Suppressor macrophage treated with lipopolysaccharide for 4 hours (primary cell): ENCODE measurements around the gene MYH15.
A peak's percentile ranks its signal among the peaks of the same experiment; 100 is the strongest.

Experiments used
- DNase-seq: peaks from one replicate; pipeline ENCODE4 v3.0.0-alpha.2; 2020

The MYH15 gene

DNA sequence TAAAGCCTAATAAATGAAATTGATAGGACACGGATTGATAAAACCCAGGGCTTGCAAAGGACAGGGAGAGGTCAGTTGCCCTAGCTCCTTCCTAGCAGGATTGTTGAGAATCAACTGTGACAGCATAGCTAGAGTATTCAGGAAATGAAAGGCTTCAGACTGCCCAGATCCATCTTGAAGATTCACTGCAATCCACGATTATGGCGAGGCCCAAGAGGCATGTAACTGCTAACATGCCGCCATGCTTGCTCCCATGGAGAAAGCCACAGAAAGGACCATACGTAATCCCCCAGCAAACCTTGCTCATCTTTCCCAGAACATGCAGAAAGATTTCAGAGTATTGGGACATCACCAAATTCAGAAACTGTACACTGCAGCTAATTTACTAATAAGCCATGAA is 41.3 kb downstream of the MYH15 start:
- no peak for DNase-seq

DNA sequence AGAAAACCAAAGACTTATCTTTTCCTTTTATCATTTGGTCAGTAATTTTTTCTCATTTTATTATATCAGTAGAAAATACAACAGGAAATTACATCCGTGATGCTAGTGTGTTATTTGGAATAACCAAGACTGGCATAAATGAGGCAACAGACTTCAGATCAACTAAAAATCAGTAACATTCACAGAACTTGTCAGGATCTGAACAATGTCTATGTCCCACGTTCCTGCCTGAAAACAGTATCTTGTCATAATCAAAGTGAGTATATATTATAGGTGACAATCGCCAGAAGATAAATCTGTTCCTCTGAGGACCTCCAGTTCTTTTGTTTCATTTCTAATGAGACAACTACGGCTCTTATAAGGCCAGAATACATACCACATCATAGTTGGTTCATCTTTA is 41.8 kb downstream of the MYH15 start:
- DNase-seq = no peak

DNA sequence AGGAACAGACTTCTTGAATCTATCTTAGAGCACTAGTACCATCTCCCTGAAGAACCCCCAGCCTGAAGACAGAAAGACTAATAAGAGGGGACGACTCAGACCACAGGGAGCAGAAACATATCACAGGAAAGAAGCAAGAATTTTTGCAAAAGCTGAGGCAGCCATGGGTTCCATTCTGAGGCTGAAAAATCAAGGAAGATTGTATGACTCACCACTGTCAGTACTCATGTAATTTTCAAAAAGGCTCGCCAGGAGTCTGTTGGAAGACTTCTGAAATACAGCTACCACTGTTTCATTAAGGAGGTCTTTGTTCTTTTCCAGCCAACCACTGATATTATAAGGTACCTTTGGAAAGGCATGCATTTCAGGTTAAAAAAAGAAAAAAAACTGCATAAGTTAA is 47.5 kb downstream of the MYH15 start:
- DNase-seq = no peak

- no peak for DNase-seq
Measured at GRCh38 chr3:108461661-108462111, 48.7 kb downstream of the MYH15 start.

- no peak for DNase-seq
Measured at GRCh38 chr3:108459225-108459624, 51.2 kb downstream of the MYH15 start.

- no peak for DNase-seq
Measured at GRCh38 chr3:108455212-108455705, 55.1 kb downstream of the MYH15 start.

GRCh38 chr3:108453565-108453964 is 56.8 kb downstream of the MYH15 start:
- no peak for DNase-seq

DNA sequence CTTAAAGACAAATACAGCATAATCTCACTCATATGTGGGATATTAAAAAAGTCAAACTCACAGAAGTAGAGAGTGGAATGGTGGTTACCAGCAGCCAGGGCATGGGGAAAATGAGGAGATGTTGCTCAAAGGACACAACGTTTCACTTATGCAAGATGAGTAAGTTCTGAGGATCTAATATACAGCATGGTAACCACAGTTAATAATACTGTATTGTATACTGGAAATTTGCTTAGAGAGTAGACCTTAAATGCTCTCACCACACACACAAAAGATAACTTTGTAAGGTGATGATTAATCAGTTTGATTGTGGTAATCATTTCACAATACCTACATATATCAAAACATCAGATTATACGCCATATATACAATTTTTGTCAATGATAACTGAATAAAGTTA is 60.0 kb downstream of the MYH15 start:
- DNase-seq = no peak

GRCh38 chr3:108448593-108448992 is 61.8 kb downstream of the MYH15 start:
- DNase-seq = no peak

GRCh38 chr3:108447096-108447847 is 63.1 kb downstream of the MYH15 start:
- no peak for DNase-seq

- DNase-seq = no peak
Measured at GRCh38 chr3:108442281-108442680, 68.1 kb downstream of the MYH15 start.

DNA sequence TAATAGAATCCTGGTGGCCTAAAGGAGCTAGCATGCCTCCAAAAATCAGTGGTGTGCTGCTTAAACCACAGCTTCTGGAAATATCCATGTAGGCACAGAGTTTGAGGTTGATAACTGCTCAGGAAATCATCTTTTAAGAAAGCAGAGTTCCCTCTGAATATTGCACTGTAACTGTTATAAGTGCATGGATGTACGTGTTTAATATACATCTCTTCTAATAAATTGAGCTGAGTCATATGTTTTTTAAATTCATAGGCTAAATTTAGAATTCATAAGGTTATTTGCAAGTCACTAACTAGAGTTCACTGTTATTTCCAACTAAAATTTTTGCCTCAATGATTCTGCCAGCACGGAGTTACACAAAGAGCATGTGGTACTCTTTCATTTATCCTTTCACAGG is 68.9 kb downstream of the MYH15 start:
- DNase-seq = no peak

DNA sequence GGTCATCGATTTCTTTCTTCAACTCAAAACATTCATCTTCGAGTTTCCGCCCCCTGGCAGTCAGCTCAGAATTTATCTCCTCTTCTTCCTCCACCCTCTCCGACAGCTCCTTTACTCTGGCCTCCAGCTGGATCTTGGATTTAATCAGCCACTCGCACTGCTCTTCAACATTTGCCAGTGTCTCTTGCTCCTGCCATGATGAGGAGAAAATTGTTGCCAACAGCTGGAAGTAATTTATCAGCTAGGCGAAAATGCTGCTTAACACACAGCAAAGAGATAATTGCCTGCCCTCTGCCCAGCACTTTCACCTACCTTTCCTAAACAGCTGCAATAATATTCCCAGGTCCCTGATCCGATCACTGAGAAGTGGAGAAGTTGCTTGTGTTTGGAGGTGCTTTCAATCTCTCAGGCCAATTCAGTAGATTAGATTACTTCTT is 69.3 kb downstream of the MYH15 start:
- DNase-seq = no peak

- no peak for DNase-seq
Measured at GRCh38 chr3:108438542-108438941, 71.9 kb downstream of the MYH15 start.

GRCh38 chr3:108437439-108437838 is 73.0 kb downstream of the MYH15 start:
- no peak for DNase-seq

DNA sequence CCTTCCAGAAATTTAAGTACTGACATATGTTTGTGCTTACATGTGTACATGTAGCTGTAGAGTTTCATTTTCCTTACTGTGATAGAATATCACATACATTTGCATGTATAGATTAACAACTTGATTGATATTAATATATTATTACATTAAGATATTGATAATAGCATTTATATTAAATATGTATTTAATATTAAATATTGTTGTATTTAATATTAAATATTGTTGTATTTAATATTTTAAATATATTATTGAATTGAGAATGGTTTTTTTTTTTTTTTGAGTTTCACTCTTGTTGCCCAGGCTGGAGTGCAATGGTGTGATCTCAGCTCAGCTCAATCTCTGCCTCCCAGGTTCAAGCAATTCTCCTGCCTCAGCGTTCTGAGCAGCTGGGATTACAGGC is 76.5 kb downstream of the MYH15 start:
- no peak for DNase-seq

DNA sequence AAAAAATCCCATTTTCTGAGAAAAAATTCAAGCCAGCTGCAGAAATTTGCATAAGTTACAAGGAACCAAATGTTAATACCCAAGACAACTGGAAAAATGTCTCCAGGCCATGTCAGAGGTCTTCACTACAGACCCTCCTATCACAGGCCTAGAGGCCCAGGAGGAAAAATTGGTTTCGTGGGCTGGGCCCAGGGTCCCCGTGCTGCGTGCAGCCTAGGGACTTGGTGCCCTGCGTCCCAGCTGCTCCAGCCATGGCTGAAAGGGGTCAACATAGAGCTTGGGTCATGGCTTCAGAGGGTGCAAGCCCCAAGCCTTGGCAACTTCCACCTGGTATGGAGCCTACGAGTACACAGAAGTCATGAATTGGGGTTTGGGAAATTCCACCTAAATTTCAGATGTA is 78.0 kb downstream of the MYH15 start:
- no peak for DNase-seq

GRCh38 chr3:108430540-108430939 is 79.9 kb downstream of the MYH15 start:
- no peak for DNase-seq

DNA sequence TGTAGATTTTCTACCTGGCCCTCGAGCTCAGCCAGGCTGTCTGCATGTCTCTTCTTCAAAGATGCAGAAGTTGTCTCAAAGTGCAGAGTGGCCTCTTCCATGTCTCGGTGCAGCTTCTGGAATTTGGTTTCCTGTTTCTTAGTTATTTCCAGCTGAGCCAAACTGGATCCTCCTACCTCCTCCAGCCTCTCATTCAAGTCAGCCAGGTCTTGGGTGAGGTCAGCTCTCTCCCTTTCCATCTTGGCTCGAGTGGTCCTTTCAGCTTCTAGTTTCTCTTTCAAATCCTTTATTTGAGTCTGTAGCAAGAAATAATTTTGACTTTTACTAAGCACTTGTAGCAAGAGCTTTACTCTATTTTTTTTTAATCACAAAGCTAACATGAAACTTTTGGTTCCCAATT is 81.8 kb downstream of the MYH15 start:
- DNase-seq = peak; percentile 34

DNA sequence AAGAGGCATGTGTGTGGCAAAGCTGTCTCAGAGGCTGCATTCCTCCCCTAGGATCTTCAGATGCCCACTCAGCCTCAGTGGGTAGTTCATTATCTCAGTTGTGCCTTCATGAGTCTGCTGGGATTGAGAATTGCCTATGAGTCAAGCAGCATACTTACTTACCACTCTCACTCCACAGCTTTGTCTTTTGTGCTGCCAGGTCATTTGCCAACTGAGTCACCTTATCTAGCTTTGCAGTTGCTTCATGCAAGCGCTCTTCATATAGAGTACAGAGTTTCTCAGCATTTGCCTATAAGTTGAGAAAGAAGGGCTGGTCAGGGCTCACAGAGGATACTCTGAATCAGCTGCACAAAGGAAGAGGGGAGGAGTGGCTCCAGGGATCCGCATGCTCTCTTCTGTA is 89.5 kb downstream of the MYH15 start:
- no peak for DNase-seq

DNA sequence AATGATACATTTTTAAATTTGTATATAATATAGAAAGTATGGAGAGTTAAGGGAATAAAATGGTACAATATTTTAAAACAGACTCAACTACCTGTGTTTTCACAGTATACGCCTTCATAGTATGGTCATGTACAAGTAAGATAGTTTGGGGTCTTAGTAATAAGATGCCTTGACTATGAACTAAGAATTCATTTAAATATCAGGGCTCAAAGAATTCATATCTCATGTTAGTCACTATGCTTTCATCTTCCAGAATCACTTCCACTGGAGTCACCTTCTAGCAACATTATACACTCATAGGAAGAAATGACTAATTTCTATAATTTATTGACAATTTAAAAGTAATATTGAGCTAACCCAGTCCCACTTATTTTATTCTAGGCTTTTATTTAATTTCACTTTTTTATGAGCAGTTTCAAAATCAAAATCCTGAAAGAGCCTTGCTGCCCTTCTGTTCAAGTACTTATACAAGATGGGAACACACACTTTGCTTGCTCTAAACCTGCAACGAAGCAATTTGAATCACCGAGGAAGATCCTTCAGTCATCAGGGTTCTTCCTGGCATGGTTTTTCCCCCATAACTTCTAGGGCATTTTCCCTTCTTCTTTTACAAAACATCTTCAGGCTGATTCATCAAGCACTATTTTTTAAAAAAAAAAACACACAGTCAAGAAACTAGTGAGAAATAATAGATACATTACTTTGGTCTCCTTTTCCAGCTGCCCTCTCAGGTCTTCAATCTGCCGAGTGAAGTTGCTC is 94.1 kb downstream of the MYH15 start:
- DNase-seq = peak; percentile 9

GRCh38 chr3:108415661-108416060 is 94.7 kb downstream of the MYH15 start:
- DNase-seq = no peak

DNA sequence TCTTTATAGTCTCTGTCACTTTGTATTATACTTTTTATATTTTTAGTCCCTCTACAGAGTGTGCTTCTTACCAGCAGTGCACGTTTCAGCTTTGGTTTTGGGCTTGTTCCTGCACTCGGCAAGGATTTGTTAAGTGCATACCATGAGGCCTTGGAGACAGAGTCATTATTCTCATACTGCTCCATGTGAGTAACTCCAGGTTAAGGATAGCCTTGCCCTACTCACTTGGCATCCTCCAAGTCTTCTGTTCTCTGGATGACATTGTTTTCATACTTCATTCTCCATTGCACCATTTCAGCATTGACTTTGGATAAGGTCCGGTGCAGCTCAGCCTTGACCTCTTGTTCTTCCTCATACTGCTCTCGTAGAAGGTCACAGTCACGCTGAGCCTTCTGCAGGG is 96.4 kb downstream of the MYH15 start:
- DNase-seq = no peak

GRCh38 chr3:108412121-108412750 is 98.2 kb downstream of the MYH15 start:
- DNase-seq = no peak
